GM12872 (cell line): Measurements from ENCODE around the gene GMIP.

ENCODE experiments used
- TF ChIP-seq, protein P1 (sequence below): IDR thresholded peaks from 3 replicates; pipeline ENCODE4 v1.5.1; 2011; ENCODE audit warnings: low read depth, mild to moderate bottlenecking, low read length, moderate library complexity; ENCODE audit not compliant: insufficient read depth

The GMIP gene

DNA sequence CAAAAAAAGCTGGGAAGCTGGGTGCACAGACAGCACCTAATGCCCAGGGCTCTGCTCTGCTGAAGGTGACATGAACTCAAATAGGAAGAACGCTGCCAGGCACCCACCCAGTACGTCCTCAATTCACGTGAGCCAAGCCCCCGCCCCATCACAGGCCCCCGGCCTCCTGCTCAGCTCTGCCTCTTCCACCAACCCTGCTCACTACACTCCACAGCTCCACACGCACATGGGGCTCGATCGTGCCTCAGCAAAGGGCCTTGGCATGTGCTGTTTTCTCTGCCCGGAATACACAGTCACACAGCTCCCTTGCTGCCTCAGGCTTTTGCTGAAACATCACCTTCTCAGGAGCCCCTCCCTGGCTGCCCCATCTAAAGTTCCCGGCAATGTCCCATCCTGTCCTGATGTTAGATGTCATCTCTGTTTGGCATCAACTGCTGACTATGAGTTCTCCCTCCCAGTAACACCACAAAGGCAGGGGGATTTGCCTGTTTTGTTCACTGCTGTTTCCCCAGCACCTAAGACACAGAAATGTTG, 17.8 kb upstream of the GMIP start:
- TF ChIP-seq, protein P1, sequence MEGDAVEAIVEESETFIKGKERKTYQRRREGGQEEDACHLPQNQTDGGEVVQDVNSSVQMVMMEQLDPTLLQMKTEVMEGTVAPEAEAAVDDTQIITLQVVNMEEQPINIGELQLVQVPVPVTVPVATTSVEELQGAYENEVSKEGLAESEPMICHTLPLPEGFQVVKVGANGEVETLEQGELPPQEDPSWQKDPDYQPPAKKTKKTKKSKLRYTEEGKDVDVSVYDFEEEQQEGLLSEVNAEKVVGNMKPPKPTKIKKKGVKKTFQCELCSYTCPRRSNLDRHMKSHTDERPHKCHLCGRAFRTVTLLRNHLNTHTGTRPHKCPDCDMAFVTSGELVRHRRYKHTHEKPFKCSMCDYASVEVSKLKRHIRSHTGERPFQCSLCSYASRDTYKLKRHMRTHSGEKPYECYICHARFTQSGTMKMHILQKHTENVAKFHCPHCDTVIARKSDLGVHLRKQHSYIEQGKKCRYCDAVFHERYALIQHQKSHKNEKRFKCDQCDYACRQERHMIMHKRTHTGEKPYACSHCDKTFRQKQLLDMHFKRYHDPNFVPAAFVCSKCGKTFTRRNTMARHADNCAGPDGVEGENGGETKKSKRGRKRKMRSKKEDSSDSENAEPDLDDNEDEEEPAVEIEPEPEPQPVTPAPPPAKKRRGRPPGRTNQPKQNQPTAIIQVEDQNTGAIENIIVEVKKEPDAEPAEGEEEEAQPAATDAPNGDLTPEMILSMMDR = no peak

DNA sequence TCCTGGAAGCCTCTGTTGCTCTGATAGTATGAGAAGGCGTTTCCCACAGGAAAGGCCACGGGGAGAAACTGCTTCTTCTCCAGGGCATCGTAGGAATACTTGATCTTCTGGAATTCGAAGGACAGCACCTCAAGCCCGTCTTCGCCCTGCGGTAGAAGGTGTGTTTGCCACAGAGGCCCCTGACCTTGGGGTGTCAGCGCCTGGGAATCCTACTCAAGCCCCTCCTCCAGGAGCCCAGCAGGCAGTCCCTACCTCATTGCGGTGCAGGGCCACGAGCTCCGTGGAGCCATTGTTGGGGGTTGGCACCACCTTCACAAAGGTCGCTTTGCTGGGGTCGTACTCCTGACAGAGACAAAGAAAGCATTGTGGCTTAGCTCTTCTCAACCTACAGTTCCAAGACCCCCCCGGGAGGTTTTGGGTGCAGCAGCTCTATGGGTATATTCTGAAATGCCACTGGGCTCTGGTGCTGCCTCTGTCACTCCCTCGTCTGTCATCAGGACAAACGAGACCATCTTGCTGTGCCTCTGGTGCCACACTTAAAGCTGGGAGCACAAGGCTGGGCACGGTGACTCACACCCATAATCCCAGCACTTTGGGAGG, 16.3 kb upstream of the GMIP start:
- TF ChIP-seq, protein P1 = no peak

DNA sequence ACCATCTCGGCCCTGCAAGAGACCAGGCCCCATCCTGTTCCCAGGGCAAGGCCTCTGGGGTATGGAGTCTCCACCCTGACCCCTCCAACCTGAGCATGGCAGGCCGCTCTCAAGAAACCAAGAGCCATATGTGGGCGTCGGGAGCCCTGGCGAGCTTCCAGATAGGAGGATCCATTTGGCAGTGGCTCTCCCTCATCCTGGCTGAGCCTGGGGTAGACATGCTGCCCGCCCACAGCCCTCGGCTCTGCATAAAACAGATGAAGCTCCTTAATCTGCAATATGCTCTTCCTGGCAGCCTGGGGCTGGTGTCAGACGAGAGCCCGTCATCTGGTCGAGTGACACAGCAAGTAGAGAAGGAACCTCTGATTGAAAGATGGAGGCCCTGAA, 13.9 kb upstream of the GMIP start:
- TF ChIP-seq, protein P1 = no peak

DNA sequence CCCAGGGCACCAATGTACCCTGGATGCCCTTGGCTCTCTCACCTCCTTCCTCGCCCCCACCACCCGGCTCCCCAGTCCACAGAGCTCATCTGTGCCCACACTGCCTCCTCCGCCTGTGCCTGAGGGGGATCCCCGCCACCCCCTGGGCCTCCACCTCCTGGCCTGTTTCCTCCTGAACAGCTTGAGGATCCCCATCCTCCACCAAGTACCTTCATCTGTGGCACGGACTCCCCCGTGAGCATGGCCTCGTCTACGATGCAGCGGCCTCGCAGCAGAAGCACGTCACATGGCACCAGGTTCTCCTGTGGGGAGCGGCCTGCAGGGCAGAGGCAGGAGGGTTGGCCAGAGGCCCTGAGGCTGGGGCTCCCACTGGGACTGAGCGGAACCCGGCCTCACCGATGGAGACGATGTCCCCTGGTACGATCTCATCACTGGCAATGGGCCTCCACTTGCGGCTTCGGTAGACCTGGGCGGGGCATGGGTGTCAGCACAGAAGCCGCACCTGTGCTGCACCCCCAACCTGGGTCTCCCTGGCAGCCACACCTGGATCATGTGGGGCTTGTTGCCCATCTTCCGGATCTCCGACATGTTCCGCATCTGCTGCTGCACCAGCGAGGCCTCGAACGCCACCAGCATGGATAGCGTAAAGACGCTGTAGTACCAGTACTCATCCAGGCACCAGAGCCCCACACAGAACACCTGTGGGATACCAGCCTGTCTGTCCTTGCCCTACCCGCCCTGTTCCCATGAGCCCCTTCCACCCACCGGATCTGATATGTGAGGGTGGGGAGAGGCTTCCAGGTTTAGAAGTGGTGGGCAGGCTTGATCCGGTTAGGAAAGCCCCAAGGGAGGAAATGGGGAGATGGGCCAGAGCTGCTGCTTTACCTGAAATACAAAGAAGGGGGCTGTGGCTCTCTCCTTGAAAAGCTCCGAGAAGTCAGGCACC, 13.3 kb upstream of the GMIP start:
- TF ChIP-seq, protein P1 = no peak

DNA sequence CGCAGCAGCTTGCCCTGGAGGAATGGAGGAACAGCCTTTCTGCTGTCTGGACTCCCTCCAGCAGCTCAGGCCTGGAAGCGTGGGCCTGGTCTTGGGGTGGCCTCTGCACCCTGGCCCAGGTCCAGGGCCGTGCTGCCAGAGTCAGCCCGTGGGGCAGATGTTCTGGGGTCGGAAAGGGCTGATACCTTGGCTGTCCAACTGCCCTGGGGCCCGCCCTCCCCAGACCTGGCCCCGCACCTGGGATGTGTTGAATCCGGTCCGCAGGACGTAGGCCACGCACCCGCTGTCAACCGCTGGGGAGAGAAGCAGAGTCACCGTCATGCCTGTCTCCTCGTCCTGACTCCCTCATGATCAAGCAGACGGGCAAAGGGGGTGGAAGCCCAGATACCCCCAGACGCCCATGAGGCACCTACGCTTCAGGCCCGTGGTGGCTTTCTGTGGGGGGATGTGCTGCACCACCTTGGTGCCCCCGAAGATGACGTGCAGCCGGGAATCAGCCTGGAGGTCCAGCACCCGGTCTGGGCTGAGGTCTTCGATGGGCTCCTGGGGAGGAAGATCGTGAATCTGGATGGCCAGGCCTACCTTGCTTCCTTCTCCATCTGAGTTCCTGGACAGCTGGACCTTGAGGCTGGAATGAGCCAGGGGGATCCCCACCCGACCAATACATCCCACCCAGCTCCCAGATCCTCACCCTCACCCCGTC, 12.3 kb upstream of the GMIP start:
- TF ChIP-seq, protein P1 = no peak

DNA sequence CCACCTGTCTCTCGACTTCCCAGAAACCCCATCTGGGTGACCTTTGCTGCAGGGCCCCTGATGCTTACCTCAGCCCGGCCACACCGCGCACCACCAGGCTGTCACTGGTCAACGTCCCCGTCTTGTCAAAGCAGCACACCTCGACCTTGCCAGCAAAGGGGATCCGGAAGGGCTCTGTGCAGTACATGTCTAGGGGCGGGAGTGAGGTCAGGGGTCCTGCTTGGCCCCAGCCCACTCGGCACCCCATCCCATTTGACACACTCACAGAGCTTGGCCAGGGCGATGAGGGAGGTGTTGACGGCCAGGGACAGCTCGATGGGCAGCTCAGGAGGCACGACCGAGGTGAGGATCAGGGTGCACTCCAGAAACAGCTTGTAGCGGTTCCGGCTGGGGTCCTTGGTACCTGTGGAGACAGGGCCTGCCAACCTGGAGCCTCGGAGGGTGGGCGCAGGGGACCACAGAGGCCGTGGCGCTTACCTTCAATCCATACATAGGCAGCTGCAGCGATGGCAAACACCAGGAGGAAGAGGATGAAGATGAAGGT, 11.7 kb upstream of the GMIP start:
- TF ChIP-seq, protein P1 = no peak

DNA sequence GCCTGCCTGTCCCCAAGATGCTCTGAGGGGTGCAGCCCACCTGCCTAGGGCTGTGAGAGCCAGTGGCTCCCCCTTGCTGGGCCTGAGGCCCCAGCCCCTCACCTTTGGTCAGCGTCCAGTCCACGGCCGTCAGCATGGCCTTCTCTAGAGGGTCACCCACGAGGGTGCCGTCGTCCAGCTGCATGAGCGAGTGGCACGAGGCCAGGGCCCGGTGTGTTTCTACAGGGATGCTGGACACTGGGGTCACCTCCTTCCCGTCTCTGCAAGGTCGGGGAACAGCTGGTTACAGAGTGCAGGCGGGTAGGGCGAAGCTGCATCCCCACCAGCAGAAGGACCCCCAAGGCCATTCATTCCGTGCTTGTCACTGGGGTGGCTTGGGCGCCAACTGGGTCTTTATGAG, 11.0 kb upstream of the GMIP start:
- TF ChIP-seq, protein P1 = no peak
